HuH-7 (cell line): ENCODE data around the gene TAMALIN.
A peak's percentile ranks its signal among the peaks of the same experiment; 100 is the strongest.

Source experiments
- DNase-seq: peaks from one replicate; pipeline ENCODE4 v3.0.0; 2011; ENCODE audit warnings: low spot score

Gene TAMALIN

DNA sequence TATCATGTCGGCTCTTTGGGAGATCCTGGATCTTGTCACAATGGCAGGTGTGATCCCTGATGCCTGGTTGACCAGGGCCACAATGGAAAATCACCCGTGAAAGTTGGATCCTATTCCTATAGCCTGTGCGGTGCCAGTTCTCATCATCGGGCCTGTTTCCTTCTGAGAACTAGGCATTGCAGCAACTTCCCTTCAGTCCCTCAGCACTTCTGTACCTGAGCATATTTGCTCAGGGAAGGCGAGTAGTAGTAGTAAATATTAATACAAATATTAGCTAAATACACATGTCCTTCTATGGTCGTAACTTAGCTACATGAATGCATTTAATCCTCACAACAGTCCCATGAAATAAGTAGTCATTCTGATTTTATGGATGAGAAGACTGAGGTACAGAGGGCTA is 22.1 kb upstream of the TAMALIN start:
- DNase-seq: no peak

DNA sequence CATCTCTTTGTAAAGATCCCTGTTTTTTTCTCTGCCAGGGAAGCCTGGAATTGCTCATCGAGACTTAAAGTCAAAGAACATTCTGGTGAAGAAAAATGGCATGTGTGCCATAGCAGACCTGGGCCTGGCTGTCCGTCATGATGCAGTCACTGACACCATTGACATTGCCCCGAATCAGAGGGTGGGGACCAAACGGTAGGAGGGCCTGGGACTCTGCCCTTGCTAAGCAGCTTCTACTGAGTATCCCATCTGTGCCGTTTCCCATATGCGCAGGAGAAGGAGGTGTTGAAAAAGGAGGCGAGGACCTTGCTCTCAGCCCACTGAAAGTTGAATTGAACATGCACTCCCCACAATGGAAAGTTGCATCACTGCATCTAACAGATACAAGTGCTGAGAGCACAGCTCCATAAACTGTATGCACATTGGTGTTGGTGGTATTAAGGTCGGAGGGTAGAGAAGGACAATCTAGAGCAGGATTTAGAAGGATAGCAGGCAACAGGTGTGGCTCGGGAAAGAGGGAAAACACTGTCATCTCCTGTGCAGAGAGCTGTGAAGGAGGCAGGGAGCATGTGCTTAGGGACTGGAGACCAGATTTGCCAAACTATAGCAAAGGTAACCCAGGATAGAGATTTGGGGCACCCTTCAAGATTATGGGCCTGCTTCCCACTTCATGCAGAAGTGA is 21.5 kb upstream of the TAMALIN start:
- DNase-seq: no peak

DNA sequence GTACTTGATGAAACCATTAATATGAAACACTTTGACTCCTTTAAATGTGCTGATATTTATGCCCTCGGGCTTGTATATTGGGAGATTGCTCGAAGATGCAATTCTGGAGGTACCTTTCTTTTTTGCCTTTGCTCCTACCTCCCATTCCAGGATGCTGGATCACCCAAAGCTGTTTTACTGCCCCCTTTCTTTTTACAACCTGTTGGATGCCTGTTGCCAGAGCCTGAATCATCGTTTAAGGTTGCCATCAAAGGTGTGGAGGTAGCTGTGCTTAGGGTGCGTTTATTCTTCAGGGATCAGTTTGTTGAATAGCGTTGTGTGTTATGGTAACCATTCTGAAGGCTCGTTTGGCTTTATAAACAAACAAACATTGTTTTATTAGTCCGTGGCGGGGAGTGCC is 19.9 kb upstream of the TAMALIN start:
- no peak for DNase-seq

DNA sequence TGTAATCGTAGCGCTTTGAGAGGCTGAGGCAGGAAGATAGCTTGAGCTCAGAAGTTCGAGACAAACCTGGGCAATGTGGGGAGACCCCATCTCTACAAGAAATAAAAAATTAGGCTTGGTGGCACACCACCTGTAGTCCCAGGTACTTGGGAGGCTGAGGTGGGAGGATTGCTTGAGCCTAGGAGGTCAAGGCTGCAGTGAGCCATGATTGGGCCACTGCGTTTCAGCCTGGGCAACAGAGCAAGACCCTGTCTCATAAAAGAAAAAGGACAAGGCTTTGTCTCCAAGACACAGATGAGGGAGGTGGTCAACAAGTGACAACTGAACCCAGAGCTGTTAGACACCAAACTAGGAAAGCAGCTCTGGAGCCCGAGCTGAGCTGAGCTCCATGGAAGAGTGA is 14.5 kb upstream of the TAMALIN start:
- DNase-seq: no peak

DNA sequence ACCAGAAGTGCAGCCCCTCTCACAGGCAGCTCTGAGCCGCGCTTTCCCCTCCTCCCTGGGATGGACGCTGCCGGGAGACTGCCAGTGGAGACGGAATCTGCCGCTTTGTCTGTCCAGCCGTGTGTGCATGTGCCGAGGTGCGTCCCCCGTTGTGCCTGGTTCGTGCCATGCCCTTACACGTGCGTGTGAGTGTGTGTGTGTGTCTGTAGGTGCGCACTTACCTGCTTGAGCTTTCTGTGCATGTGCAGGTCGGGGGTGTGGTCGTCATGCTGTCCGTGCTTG is 12.3 kb upstream of the TAMALIN start:
- DNase-seq: no peak

DNA sequence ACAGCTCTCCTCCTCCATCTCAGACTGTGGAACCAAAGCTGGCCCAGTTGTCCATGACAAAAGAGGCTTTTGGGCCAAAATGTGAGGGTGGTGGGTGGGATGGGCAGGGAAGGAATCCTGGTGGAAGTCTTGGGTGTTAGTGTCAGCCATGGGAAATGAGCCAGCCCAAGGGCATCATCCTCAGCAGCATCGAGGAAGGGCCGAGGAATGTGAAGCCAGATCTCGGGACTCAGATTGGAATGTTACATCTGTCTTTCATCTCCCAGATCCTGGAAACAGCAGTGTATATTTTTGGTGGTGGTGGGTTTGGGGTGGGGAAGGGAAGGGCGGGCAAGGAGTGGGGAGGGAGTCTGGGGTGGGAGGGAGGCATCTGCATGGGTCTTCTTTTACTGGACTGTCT is 11.8 kb upstream of the TAMALIN start:
- DNase-seq: no peak

DNA sequence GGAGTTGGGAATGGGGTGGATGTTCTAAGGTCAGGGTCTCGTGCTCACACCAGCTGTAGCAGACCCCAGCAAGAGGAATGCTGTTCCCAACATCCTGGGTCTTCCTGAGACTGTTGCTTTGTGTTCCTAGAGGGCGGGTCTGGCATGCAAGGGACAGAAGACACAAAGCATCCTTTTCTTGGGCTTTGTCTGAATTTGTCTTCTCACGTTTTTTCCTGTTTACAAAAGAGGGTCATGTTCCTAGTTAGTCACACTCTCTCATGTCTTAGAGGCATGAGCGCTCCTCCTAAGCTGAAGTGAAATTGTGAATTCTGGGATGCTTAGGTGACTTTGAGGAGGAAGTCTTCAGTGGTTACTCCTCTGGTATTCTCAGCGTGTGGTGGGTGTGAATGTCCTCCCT is 9.6 kb upstream of the TAMALIN start:
- DNase-seq: no peak

DNA sequence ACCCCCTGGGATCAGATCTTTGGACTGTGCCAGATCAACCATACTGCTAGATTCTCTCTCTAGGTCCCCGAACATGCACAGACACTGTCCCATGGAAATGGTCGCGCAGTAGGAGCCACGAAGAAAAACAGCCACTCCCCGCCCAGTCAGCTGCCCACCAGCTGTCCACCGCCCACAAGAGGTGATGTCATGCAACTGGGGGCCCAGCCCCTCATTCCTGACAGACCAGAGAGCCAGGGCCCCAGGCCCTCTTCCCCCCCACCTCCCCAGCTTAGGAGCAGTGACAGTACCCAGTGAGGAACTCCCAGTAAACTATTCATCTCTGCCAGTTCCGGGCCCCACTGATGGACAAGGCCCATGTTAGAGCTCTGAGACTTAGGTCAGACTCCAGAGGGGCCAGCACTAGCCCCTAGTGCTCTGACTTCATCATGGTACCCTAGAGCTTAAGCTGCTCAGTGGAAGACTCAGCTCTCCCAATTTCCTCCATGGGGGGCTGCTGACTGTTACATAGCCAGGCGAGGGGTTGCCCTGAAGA is 3.7 kb upstream of the TAMALIN start:
- no peak for DNase-seq

DNA sequence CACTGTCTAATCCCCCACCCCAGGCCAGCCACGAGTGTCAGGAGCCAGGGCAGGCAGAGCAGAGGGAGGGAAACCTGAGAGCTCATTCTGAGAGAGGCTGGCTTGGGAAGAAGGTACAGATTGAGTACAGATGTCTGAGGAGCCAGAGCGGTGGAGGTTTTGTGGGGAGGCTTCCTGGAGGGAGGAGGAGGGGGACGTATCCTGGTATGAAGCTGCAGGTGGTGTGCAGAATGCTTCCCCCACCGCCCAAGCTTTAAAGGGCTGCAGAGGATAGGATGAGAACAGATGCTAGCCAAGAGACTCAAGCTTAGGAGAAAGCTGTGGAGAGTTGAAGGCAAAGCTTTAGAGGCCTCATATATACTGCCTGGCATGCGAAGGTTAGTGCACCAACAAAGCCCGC is 3.2 kb upstream of the TAMALIN start:
- DNase-seq: no peak

DNA sequence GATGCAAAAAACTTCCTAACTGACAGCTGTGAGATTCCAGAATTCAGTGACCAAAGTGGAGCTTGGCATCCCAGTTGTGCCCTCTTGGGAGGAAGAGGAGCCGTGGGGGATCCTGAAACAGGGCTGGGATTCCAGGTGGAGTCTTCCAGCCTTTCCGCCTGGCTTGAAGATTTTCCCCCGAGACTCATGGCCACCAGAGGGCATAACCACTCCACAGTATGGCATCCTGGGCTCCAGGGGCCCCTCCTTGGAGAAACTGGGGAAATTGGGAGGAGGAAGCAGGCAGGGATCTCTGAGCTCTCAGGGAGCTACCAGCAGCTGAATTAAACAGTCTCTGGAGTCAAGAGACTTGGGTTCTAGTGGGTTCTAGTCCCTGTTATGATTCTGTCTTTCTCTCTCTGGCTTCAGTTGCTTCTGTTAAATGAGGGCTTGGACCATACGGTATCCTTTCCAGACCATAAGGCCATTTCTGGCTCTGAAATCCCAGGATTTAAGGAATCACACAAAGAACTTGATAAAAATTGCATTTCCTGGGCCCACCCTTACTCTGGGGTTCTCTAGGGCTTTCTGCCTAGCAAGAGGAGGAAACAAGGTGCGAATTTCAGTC is 2.6 kb upstream of the TAMALIN start:
- DNase-seq: peak; percentile 74

DNA sequence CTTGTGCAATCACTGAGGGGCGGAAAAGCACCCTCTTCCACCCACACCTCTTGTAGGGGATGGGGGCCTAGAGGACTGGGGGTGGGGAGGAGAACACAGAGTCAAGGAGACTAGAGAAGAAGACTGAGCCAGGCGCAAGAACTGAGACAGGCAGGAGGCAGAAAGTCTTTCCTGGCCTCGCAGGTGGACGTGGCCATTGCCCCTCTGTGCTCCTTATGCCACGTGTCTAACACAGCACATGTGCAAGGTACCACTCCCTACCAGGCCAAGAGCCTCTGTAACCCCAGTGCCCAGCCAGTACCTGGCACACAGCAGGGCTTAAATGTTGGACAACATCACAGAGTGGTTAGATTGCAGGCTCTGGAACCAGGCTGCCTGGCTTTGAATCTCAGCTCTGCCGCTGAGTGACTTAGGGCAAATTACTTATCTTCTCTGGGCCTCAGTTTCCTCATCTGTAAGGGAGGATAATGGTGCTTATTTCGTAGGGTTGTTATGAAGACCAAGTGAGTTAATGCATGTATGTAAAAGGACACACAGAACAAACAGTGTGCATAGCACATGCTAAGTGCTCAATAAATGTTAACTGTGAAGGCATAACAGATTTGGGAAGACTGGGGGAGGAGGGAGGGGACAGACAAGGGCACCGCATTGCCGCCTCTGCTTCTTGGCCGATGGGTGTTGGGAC is 1.4 kb upstream of the TAMALIN start:
- DNase-seq: no peak

DNA sequence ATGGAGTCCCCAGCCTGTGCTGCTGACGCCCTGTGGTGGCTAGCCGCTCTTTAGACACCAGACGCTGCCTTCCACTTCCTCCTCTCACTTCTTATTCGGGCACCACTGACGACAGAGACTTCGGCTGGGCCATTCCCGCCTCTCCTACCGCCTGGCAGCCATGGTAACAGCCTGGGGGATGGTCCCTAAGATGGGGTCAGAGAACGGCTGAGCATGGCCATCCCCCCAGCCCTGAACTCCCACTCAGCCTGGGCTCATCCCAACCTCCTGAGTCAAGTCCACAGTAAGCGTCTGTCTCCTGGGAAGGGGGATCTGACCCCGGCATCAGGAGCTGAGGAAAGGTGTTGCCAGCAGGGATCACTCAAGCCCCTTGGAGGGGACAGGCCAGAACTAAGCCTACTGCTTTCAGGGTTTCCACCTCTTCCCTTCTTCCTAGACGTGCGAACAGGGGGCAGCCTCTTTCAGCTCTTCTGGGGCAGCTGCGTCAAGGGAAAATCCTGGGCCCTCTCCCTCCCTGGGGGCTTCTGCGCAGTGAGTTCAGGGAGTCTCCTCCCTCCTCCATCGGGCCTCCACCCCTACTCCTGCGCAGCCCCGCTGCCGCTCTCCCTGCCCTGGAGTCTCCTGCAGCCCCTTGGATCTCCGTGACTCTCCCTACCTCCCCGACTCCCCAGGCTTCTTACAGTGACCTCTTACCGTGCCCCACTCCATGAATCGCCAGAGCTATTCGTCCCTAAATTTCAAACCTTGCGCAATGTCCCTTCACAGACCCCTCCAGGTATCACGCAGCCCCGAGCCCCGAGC is 643 bp upstream of the TAMALIN start:
- no peak for DNase-seq

DNA sequence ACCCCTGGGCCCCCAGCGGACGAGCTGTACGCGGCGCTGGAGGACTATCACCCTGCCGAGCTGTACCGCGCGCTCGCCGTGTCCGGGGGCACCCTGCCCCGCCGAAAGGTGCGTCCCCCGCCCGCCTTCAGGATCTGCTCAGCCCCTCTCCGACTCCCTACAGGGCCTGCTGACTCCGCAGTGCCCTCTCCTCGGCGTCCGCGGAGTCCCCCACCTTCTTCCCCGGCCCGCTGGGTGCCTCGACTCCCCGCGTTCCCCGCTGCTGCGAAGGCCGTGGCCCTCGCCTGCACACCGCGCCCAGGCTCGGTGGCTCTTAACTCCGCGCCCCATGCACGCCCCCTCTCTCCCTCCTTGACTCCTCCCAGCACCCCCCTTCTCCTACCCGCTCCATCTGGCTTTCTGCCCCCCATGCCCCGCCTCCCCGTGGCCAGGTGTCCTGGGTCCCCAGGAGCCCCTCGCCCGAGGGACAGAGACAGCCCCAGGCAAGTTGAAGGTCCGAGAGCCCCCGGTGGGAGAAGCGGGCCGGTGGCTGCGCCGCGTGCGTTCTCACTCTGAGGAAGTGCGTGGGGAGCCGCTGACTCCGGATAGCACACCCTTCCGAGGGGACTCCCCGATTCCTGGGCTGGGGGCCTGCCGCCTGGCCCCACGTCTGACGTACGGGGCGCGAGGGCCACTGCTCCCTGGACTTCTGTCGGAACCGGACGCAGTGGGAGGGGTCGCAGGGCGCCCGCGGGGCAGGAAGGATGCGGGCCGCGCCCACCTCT is 594 bp downstream of the TAMALIN start:
- no peak for DNase-seq

DNA sequence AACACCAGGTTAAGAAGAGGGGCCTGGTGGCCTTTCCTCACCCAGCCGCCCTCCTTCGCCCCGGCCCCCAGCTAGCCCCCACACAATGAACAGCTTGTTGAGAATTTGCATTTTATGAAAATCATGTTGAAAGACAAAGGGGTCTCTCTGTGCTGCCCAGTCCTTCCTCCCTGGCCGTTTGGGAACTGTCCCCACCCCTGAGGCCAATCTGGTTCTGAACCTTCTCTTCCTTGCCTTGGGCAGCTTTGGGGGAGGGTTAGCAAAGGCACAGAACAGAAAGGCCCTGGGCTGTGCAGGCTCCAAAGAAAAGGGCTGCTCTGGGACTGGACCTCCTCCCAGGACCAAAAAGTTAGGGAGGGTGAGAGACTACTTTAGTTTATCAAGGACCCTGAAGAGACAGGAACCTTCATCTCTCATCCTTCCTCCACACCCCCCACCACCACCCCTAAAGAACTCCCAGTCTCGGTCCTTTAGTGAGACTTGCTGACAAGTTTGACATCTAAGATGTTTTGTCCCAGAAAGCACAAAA is 1.3 kb downstream of the TAMALIN start:
- no peak for DNase-seq

DNA sequence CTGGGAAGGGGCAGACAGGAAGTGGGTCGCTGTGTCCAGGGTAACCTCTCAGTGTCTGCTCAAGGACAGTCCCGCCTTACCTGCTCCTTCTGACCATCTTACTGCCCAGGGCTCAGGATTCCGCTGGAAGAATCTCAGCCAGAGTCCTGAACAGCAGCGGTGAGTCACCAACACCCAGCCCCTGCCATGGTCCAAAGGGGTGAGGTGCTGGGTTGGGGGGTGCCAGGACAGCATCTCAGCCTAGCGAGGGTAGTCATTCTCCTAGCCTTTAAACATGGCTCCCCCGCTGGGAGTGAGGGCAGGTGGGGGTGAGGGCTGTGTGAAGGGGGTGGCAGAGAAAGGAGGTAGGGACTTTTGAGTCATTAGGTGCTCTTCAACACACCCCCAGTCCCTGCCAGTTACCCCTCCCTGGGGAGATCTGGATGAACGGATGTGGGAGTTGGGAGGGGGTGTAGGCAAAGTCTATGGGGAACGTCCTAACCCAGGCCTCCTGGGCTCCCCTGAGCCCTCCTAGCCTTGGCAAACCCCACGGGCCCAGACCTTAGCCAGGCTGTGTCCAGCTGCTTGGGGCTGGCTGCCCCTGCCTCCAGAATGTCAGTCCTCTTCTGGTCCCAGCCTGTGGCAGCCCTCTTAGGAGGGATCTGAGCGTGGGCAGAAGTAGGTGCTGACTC is 2.5 kb downstream of the TAMALIN start:
- no peak for DNase-seq

DNA sequence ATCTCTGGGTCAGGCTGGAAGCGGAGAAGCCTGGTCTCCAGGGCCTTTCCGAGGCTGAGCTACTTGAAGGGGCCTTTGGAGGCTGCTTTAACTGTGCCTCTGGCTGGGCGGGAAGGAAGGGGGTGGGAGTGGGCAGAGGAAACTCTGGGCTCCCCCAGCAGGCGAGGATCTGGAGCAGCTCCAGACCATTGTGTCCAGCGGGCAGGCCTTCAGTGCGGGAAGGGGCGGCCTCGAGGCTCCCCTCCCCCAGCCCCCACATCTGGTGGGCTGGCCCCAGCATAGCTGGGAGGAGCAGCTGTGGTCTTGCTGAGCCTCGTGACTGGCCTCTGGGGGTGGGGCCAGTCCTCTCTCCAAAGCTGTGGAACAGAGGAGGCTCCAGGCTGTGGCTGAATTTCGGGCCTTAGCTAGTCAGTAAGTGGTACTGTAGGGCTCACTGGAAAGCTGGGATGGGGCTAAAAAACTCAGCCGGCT is 3.4 kb downstream of the TAMALIN start:
- no peak for DNase-seq

DNA sequence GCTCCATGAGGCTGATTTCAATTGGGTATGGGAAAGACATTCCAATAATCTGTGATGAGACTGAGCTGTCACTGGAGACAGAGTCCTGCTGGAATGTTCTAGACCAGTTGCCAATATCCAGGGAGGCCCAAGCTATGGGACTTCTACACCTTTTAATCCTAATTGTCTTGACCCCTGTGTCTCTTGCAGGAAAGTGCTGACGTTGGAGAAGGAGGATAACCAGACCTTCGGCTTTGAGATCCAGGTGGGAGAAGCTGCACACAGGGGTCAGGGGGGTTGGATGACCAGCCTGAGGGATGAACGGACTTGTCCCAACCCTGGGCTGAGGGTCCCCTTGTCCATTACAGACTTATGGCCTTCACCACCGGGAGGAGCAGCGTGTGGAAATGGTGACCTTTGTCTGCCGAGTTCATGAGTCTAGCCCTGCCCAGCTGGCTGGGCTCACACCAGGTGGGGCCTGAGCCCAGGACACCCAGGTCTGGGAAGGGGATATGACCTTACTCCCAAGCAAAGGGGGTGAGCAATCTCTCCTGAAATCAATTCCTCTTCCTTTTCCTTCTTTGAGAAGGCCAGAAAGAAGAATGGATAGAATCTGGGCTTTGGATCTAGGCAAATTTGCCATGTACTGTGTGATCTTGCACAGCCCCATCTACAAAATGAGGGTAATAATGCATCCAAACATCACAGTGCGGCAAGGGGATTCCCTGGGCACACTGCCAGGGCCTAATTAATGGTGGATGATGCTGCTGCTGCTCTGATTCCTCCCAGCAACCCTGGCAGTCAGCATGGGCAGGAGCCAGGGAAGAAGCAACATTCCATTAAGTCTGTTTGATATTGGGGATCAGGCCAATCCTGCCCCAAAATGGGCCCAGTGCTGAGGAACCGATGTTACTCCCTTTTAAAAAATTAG is 4.2 kb downstream of the TAMALIN start:
- DNase-seq: no peak

DNA sequence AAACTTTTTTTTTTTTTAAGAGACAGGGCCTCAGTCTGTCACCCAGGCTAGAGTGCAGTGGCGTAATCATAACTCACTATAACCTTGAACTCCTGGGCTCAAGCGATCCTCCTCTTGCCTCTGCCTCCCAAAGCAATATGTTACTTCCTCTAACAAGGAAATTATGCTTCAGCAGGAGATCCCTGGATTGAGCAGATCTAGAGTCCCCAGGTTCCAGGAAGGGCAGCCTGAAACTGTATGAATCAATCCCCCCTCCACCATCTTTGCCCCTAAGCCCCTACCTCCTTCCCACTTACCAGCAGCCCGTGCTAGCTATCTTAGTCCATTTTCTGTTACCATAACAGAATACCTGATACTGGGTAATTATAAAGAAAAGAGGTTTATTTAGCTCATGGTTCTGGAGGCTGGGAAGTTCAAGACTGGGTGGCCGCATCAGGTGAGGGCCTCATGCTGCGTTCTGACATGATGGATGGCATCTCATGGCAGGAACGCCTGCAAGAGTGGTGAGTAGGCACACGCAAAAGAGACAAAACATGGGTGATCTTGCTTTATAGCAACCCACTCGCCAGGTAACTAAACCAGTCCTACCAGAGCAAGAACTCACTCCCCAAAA is 5.0 kb downstream of the TAMALIN start:
- DNase-seq: no peak

DNA sequence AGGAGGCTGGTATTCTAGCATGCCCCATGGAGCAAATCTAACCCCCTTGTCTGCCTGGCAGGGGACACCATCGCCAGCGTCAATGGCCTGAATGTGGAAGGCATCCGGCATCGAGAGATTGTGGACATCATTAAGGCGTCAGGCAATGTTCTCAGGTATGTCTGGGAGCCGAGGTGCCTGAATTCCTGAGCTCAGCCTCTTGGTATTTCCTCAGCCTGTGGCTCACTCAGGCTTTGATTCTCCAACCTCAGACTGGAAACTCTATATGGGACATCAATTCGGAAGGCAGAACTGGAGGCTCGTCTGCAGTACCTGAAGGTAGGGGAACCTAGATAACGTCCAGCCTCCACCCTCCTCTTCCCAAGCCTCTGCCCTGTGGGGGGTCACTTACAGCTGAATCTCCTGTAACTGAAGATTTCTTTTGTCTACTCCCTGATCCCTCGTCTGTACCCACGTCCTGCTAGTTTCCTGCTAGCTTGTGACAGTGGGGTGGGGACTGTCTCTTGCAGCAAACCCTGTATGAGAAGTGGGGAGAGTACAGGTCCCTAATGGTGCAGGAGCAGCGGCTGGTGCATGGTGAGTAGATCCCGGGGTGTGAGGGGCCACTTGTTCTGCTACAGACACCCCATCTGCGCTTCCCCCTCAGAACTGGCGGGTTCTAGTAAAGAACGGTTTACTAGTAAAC is 7.0 kb downstream of the TAMALIN start:
- DNase-seq: no peak
